GM19438 (cell line): ENCODE data around the gene OR4C3.
"Not testable (repeated sequence)": the region's sequence is repeated elsewhere in the genome, so short reads cannot be mapped to it uniquely, and the experiment has no call there.

Experiments used
- ATAC-seq: cut with Tn5 transposase; IDR thresholded peaks from one replicate; pipeline ENCODE4 v1.9.1; 2021; ENCODE audit warnings: low read depth; ENCODE audit not compliant: unreplicated experiment

OR4C3 gene

DNA sequence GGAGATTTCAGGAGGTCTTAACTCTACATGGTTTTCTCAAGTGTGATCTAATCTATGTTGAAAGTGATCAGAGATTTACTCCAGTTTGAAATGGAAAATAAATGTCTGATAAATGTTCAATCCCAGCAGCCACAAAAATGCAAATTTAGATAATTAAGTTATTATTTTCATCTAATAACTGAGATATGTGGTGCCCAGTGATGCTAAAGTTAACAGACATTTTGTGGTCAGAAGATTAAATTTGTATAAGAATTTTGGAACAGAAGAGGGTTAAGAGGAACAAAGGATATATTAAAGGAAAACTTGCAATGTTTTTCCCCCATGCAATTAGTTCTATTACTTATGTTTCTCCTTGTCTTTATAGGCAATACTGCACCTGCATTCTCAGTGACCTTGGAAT is at the start of gene OR4C3:
TSS of gene OR4C3 (plus strand) at position 301 of the 400 bp plus-strand sequence. CDS start 102 bp downstream, outside the sequence.
- not testable (repeated sequence) for ATAC-seq

GRCh38 chr11:48305923-48306322 is 18.8 kb upstream of the OR4C3 start, which contains the start of gene OR4S1:
Gene OR4S1, plus strand, starts transcription at chr11:48306223. Its CDS starts 0 bp downstream, at chr11:48306223.
- no peak for ATAC-seq

DNA sequence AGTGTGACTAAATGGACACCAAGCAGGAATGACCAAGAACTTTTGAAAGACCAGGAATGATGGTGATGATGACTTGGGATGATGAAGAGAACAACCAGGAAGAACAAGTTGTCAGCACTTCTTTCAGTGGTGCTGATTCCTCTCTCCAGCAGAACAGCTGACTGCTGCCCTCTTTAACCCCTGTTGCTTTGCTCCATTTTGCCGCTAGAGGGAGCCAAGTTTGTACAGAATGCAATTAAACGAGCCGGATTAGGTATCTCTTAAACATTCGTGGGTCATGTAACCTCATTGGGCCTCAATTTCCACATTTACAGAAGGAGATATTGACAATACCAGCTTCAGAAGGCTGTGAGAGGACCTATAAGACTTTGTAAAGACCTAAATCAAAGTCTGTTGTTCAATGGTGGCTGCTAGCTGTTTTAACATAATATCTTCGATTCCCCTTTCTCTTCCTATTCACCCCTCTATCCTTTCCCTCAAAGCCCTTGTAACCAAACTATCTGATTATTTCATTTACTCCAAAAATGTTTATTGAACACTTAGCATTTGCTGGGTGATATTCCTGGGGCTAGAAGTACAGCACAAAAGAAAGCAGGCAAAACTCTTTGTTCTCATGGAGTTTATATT is 16.8 kb upstream of the OR4C3 start:
- ATAC-seq, result peak; percentile 89

DNA sequence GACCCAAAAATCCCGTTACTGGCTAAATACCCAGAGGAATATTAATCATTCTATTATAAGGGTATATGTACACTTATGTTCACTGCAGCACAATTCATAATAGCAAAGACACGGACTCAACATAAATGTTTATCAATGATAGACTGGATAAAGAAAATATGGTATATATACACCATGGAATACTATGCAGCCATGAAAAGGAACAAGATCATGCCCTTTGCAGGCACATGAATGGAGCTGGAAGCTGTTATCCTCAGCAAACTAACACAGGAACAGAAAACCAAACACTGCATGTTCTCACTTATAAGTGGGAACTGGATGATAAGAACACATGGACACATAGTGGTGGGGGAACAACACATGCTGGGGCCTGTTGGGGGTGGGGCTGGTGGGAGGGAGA is 11.1 kb upstream of the OR4C3 start:
- not testable (repeated sequence) for ATAC-seq

GRCh38 chr11:48319813-48320212 is 4.9 kb upstream of the OR4C3 start:
- not testable (repeated sequence) for ATAC-seq

GRCh38 chr11:48341466-48341865 is 16.7 kb downstream of the OR4C3 start:
- no peak for ATAC-seq

GRCh38 chr11:48342505-48342904 is 17.8 kb downstream of the OR4C3 start:
- not testable (repeated sequence) for ATAC-seq

DNA sequence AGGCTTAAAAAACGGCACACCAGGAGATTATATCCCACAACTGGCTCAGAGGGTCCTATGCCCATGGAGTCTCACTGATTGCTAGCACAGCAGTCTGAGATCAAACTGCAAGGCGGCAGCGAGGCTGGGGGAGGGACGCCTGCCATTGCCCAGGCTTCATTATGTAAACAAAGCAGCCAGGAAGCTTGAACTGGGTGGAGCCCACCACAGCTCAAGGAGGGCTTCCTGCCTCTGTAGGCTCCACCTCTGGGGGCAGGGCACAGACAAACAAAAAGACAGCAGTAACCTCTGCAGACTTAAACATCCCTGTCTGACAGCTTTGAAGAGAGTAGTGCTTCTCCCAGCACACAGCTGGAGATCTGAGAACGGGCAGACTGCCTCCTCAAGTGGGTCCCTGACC is 21.6 kb downstream of the OR4C3 start:
- ATAC-seq, result not testable (repeated sequence)

GRCh38 chr11:48354013-48354412 is 29.3 kb downstream of the OR4C3 start:
- no peak for ATAC-seq

DNA sequence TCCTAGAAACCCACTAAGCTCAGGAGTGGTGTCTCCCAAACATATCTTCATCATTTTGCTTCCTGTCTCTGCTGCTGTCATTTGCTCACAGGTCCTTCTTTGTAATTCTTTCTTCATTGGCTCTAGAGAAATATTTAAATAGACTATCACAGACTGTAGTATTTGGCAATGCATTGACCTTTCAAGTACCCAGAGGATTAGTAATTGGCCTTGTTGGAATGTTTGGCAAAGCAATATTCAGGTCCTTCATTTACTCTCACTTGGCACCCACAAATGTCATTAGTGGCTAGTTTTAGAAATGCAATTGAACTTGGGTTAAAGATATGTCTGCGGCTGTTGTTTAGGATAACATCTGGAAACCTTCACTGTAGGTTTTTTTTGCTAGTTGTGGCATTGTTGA is 30.0 kb downstream of the OR4C3 start:
- ATAC-seq, result no peak

DNA sequence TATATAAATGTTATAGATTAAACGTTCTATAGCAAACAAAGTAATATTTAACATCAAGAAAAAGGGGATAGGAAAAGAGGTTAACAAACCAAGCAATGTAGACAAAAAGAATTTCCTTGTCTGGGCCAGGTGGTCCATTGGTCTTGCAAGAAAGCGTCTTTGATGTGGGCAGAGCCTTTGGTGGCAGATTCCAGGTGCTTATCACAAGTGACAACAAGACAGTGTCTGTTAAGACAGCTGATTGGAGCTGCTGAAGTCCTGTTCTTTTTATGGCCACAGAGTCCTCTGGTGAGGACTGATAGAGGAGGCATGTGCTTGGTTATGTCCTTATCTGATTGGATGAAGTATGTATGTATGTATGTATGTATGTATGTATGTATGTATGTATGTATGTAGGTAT is 36.6 kb downstream of the OR4C3 start:
- not testable (repeated sequence) for ATAC-seq

GRCh38 chr11:48366365-48366764 is 41.6 kb downstream of the OR4C3 start, which contains the start of gene OR4C5:
Gene OR4C5, minus strand, starts transcription at chr11:48366465. Its CDS starts 0 bp downstream, at chr11:48366465.
- ATAC-seq, result no peak
